SJSA1 (cell line): ENCODE data around the gene ACVRL1. TPM values are rescaled to one million over a fixed set of nuclear protein-coding genes. Genes with fewer than 3 reads are reported as not detected.
A peak's percentile ranks its signal among the peaks of the same experiment; 100 is the strongest.

ENCODE experiments used
- DNase-seq, 2 experiments: peaks; one replicate each; pipeline ENCODE4 v3.0.0-alpha.2; 2015 to 2020; ENCODE audit warnings: low spot score in 2 of 2, low read depth in 1 of 2
- H3K27ac ChIP-seq: fragments of 250-450 bp; sonication (Bioruptor Pico); 2 replicates; pipeline ENCODE4 v1.5.1; 2020; ENCODE audit warnings: mild to moderate bottlenecking, moderate library complexity
- H3K27me3 ChIP-seq: fragments of 250-450 bp; sonication (Bioruptor Pico); replicated peaks from 2 replicates; pipeline ENCODE4 v1.5.1; 2020; ENCODE audit warnings: mild to moderate bottlenecking, moderate library complexity
- H3K36me3 ChIP-seq: fragments of 250-450 bp; sonication (Bioruptor Pico); 2 replicates; pipeline ENCODE4 v1.5.1; 2020; ENCODE audit warnings: mild to moderate bottlenecking
- H3K4me1 ChIP-seq: fragments of 250-450 bp; sonication (Bioruptor Pico); replicated peaks from 2 replicates; pipeline ENCODE4 v1.6.1; 2021; ENCODE audit warnings: mild to moderate bottlenecking
- H3K4me3 ChIP-seq: fragments of 250-450 bp; sonication (Bioruptor Pico); 2 replicates; pipeline ENCODE4 v1.5.1; 2020; ENCODE audit warnings: mild to moderate bottlenecking
- H3K9me3 ChIP-seq: fragments of 250-450 bp; sonication (Bioruptor Pico); replicated peaks from 2 replicates; pipeline ENCODE4 v1.5.1; 2020; ENCODE audit warnings: mild to moderate bottlenecking
- total RNA-seq: library from RNA; depleted of rRNA; stranded (reverse); fragments of >200 nt; shearing (Covaris generic); gene quantifications from 2 replicates; pipeline ENCODE4 v1.2.3, GENCODE V29; 2014

Gene ACVRL1
- total RNA-seq, 1 experiment from 2014 or later = 23.3 TPM

- no peaks in the 10 kb centered on the region for H3K36me3 ChIP-seq
- H3K4me1 ChIP-seq = peaks cover 34% of the 10 kb centered on the region
- no peak for DNase-seq
- no peaks in the 10 kb centered on the region for H3K27me3 ChIP-seq
- H3K4me3 ChIP-seq = no peak overlapping the region
- no peaks in the 10 kb centered on the region for H3K9me3 ChIP-seq
- no peak overlapping the region for H3K27ac ChIP-seq
Observed at GRCh38 chr12:51897181-51897580, 10.1 kb upstream of the ACVRL1 start.

GRCh38 chr12:51898506-51898905 is 8.8 kb upstream of the ACVRL1 start:
- no peak overlapping the region for H3K27ac ChIP-seq
- DNase-seq = no peak
- no peak overlapping the region for H3K4me3 ChIP-seq
- H3K9me3 ChIP-seq = no peaks in the 10 kb centered on the region
- no peaks in the 10 kb centered on the region for H3K36me3 ChIP-seq
- H3K27me3 ChIP-seq = no peaks in the 10 kb centered on the region
- H3K4me1 ChIP-seq = peaks cover 34% of the 10 kb centered on the region

GRCh38 chr12:51898937-51899336 is 8.4 kb upstream of the ACVRL1 start:
- no peak overlapping the region for H3K27ac ChIP-seq
- no peak for DNase-seq

GRCh38 chr12:51900323-51900889 is 6.9 kb upstream of the ACVRL1 start:
- H3K27me3 ChIP-seq = no peaks in the 10 kb centered on the region
- H3K9me3 ChIP-seq = no peaks in the 10 kb centered on the region
- DNase-seq = no peak
- H3K4me3 ChIP-seq = no peak overlapping the region
- H3K4me1 ChIP-seq = peaks cover 30% of the 10 kb centered on the region
- H3K36me3 ChIP-seq = no peaks in the 10 kb centered on the region
- H3K27ac ChIP-seq = no peak overlapping the region

More at GRCh38 chr12:51898937-51899336, 8.4 kb upstream of the ACVRL1 start:
- H3K27me3 ChIP-seq = no peaks in the 10 kb centered on the region
- no peak overlapping the region for H3K4me3 ChIP-seq
- no peaks in the 10 kb centered on the region for H3K36me3 ChIP-seq
- H3K4me1 ChIP-seq = peaks cover 34% of the 10 kb centered on the region
- no peaks in the 10 kb centered on the region for H3K9me3 ChIP-seq

GRCh38 chr12:51901121-51901817 is 6.0 kb upstream of the ACVRL1 start:
- Histone ChIP-seq H3K9me3 (no peaks in the 10 kb centered on the region), H3K4me1 (peaks cover 24% of the 10 kb centered on the region), H3K4me3 (no peak overlapping the region), H3K27me3 (no peaks in the 10 kb centered on the region), H3K36me3 (no peaks in the 10 kb centered on the region), H3K27ac (no peak overlapping the region)
- no peak for DNase-seq

GRCh38 chr12:51901881-51902280 is 5.4 kb upstream of the ACVRL1 start:
- no peak overlapping the region for H3K27ac ChIP-seq

GRCh38 chr12:51904951-51905470 is 2.3 kb upstream of the ACVRL1 start:
- Histone ChIP-seq H3K27me3 (no peaks in the 10 kb centered on the region), H3K27ac (no peak overlapping the region), H3K9me3 (no peaks in the 10 kb centered on the region), H3K36me3 (no peaks in the 10 kb centered on the region), H3K4me3 (no peak overlapping the region), H3K4me1 (peaks cover 13% of the 10 kb centered on the region)
- no peak for DNase-seq

More at GRCh38 chr12:51901881-51902280, 5.4 kb upstream of the ACVRL1 start:
- DNase-seq = no peak
- no peaks in the 10 kb centered on the region for H3K36me3 ChIP-seq
- H3K9me3 ChIP-seq = no peaks in the 10 kb centered on the region
- no peak overlapping the region for H3K4me3 ChIP-seq
- H3K4me1 ChIP-seq = peaks cover 18% of the 10 kb centered on the region
- H3K27me3 ChIP-seq = no peaks in the 10 kb centered on the region

- H3K4me3 ChIP-seq = no peak overlapping the region
- DNase-seq = no peak
- H3K9me3 ChIP-seq = no peaks in the 10 kb centered on the region
- no peak overlapping the region for H3K27ac ChIP-seq
- H3K4me1 ChIP-seq = peaks cover 21% of the 10 kb centered on the region
- H3K27me3 ChIP-seq = no peaks in the 10 kb centered on the region
- H3K36me3 ChIP-seq = no peaks in the 10 kb centered on the region
Observed at GRCh38 chr12:51905471-51906429, 1.6 kb upstream of the ACVRL1 start.

- peak overlapping the region; percentile 50 for H3K4me3 ChIP-seq
- no peaks in the 10 kb centered on the region for H3K27me3 ChIP-seq
- DNase-seq = no peak
- H3K36me3 ChIP-seq = no peaks in the 10 kb centered on the region
- peaks cover 29% of the 10 kb centered on the region for H3K4me1 ChIP-seq
- no peak overlapping the region for H3K27ac ChIP-seq
- H3K9me3 ChIP-seq = no peaks in the 10 kb centered on the region
Observed at GRCh38 chr12:51906430-51907082, 748 bp upstream of the ACVRL1 start.

- DNase-seq = no peak
- H3K27ac ChIP-seq = no peak overlapping the region
- H3K27me3 ChIP-seq = no peaks in the 10 kb centered on the region
- no peaks in the 10 kb centered on the region for H3K36me3 ChIP-seq
- H3K4me3 ChIP-seq = peak overlapping the region; percentile 50
- peaks cover 43% of the 10 kb centered on the region for H3K4me1 ChIP-seq
- H3K9me3 ChIP-seq = no peaks in the 10 kb centered on the region
Observed at GRCh38 chr12:51907856-51908425, 637 bp downstream of the ACVRL1 start.

- DNase-seq = no peak
- Histone ChIP-seq H3K4me1 (peaks cover 45% of the 10 kb centered on the region), H3K36me3 (no peaks in the 10 kb centered on the region), H3K4me3 (no peak overlapping the region), H3K9me3 (no peaks in the 10 kb centered on the region), H3K27ac (no peak overlapping the region), H3K27me3 (no peaks in the 10 kb centered on the region)
Observed at GRCh38 chr12:51908876-51909592, 1.7 kb downstream of the ACVRL1 start.

GRCh38 chr12:51910168-51910567 is 2.9 kb downstream of the ACVRL1 start:
- Histone ChIP-seq H3K4me3 (no peak overlapping the region), H3K9me3 (no peaks in the 10 kb centered on the region), H3K4me1 (peaks cover 45% of the 10 kb centered on the region), H3K27me3 (no peaks in the 10 kb centered on the region), H3K27ac (no peak overlapping the region), H3K36me3 (peaks cover 2% of the 10 kb centered on the region; the same call in 1 of the 2 replicates)
- DNase-seq = no peak
